ENCODE measurements around the gene AMN.

The AMN gene

GRCh38 chr14:102907980-102908730 lies 14.3 kb upstream of the AMN start:
- no peak for TF ChIP-seq CTCF (IDR thresholded peaks at IDR 0.05; ENCODE audit: extremely low read depth, insufficient read depth, missing control alignments)
- in situ Hi-C loops (cut with MboI; ENCODE audit: low pct_unique_long_range_greater_than_20kb, low sequenced_read_pairs, unreplicated experiment), result no loop called here
- DNase-seq (ENCODE audit: low spot score), result peak; percentile 27

- no peak for TF ChIP-seq CTCF (IDR thresholded peaks at IDR 0.05; ENCODE audit: extremely low read depth, insufficient read depth, missing control alignments)
- in situ Hi-C loops (cut with MboI; ENCODE audit: low pct_unique_long_range_greater_than_20kb, low sequenced_read_pairs, unreplicated experiment), result no loop called here
- DNase-seq (ENCODE audit: low spot score), result no peak
Measured at GRCh38 chr14:102908766-102909455, 13.6 kb upstream of the AMN start.

- no peak for DNase-seq (ENCODE audit: low spot score)
- in situ Hi-C loops (cut with MboI; ENCODE audit: low pct_unique_long_range_greater_than_20kb, low sequenced_read_pairs, unreplicated experiment), result no loop called here
- TF ChIP-seq CTCF (IDR thresholded peaks at IDR 0.05; ENCODE audit: extremely low read depth, insufficient read depth, missing control alignments), result no peak
Measured at GRCh38 chr14:102909462-102909861, 13.0 kb upstream of the AMN start.

- TF ChIP-seq CTCF (IDR thresholded peaks at IDR 0.05; ENCODE audit: extremely low read depth, insufficient read depth, missing control alignments), result no peak
- no peak for DNase-seq (ENCODE audit: low spot score)
- in situ Hi-C loops (cut with MboI; ENCODE audit: low pct_unique_long_range_greater_than_20kb, low sequenced_read_pairs, unreplicated experiment), result loop anchor here (10.0 kb wide), 2 partner anchors 135 to 215 kb away; partner anchors contain the start of gene TRAF3
Measured at GRCh38 chr14:102909911-102910310, 12.6 kb upstream of the AMN start.

- DNase-seq (ENCODE audit: low spot score), result peak; percentile 26
- in situ Hi-C loops (cut with MboI; ENCODE audit: low pct_unique_long_range_greater_than_20kb, low sequenced_read_pairs, unreplicated experiment), result loop anchor here (10.0 kb wide), 2 partner anchors 136 to 216 kb away; partner anchors contain the start of gene TRAF3
Measured at GRCh38 chr14:102910442-102910841, 12.0 kb upstream of the AMN start.

GRCh38 chr14:102911541-102911951 lies 10.9 kb upstream of the AMN start:
- in situ Hi-C loops (cut with MboI; ENCODE audit: low pct_unique_long_range_greater_than_20kb, low sequenced_read_pairs, unreplicated experiment), result loop anchor here (10.0 kb wide), 2 partner anchors 137 to 217 kb away; partner anchors contain the start of gene TRAF3
- TF ChIP-seq CTCF (IDR thresholded peaks at IDR 0.05; ENCODE audit: extremely low read depth, insufficient read depth, missing control alignments), result no peak
- DNase-seq (ENCODE audit: low spot score), result no peak

More at GRCh38 chr14:102910442-102910841, 12.0 kb upstream of the AMN start:
- TF ChIP-seq CTCF (IDR thresholded peaks at IDR 0.05; ENCODE audit: extremely low read depth, insufficient read depth, missing control alignments), result no peak
